ENCODE measurements around the gene CCDC51. TPM values are rescaled to one million over a fixed set of nuclear protein-coding genes. Genes with fewer than 3 reads are reported as not detected.

The CCDC51 gene
- total RNA-seq, 2 experiments from 2014 or later, result 16.3 to 16.5 TPM

- peaks cover 58% of the 10 kb centered on the region for H3K36me3 Mint-ChIP-seq (ENCODE audit: low read depth)
- ChIA-PET POLR2A (interaction anchor here (0.5 to 2.7 kb wide), 17 partner anchors 8 to 243 kb away, joined by 3 to 35 read pairs (median 7); partner anchors contain the start of genes ATRIP, CCDC51, IP6K2 and NME6), CTCF (interaction anchor here (0.9 to 6.1 kb wide), 17 partner anchors 16 to 85 kb away, joined by 3 to 57 read pairs (median 5); partner anchors contain the start of genes ATRIP, CCDC51, SHISA5 and TMA7)
- peaks cover 73% of the 10 kb centered on the region for H3K4me1 Mint-ChIP-seq (ENCODE audit: low read depth)
- no peaks in the 10 kb centered on the region for H3K27me3 Mint-ChIP-seq (ENCODE audit: low read depth)
- DNase-seq (no peak), ATAC-seq (no peak)
- H3K27ac Mint-ChIP-seq, result peak overlapping the region; percentile 100
- no peaks in the 10 kb centered on the region for H3K9me3 Mint-ChIP-seq (ENCODE audit: insufficient read depth)
- H3K4me3 Mint-ChIP-seq, result peak overlapping the region; percentile 93
These were observed 33.7 kb upstream of the CCDC51 start for GRCh38 chr3:48473617-48473952.

GRCh38 chr3:48472923-48473616 lies 33.2 kb upstream of the CCDC51 start:
- ChIA-PET CTCF (interaction anchor here (0.7 to 6.1 kb wide), 18 partner anchors 12 to 85 kb away, joined by 3 to 57 read pairs (median 5); partner anchors contain the start of genes ATRIP, CCDC51, SHISA5 and TMA7), POLR2A (interaction anchor here (0.5 to 2.7 kb wide), 20 partner anchors 9 to 244 kb away, joined by 3 to 35 read pairs (median 5); partner anchors contain the start of genes ATRIP, CCDC51, IP6K2 and NME6)
- Mint-ChIP-seq H3K9me3 (ENCODE audit: insufficient read depth) (no peaks in the 10 kb centered on the region), H3K27me3 (ENCODE audit: low read depth) (no peaks in the 10 kb centered on the region), H3K36me3 (ENCODE audit: low read depth) (peaks cover 60% of the 10 kb centered on the region), H3K4me3 (peak overlapping the region; percentile 93), H3K4me1 (ENCODE audit: low read depth) (peaks cover 73% of the 10 kb centered on the region), H3K27ac (peak overlapping the region; percentile 100)
- peak; percentile 98 for DNase-seq
- ATAC-seq, result peak; percentile 88

DNA sequence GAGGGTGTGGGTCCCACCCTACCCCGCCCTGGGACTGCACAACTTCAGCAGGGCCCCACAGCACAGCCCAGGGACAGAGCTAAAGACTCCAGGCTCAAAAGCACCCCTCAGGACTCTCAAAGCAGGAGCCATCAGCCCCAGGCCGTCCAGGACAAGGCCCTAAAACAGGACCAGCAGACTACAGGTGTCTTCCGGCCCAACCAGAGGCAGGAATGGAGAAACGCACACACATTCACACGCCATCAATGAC lies 32.7 kb upstream of the CCDC51 start:
- POLR2A ChIA-PET, result interaction anchor here (0.7 to 2.7 kb wide), 18 partner anchors 9 to 186 kb away, joined by 3 to 35 read pairs (median 7); partner anchors contain the start of genes ATRIP, CCDC51, SHISA5 and TMA7
- no peaks in the 10 kb centered on the region for H3K27me3 Mint-ChIP-seq (ENCODE audit: low read depth)
- H3K4me1 Mint-ChIP-seq (ENCODE audit: low read depth), result peaks cover 73% of the 10 kb centered on the region
- peaks cover 60% of the 10 kb centered on the region for H3K36me3 Mint-ChIP-seq (ENCODE audit: low read depth)
- peak overlapping the region; percentile 93 for H3K4me3 Mint-ChIP-seq
- no peak for DNase-seq
- no peak for ATAC-seq
- H3K9me3 Mint-ChIP-seq (ENCODE audit: insufficient read depth), result no peaks in the 10 kb centered on the region
- CTCF ChIA-PET, result interaction anchor here (0.7 to 6.1 kb wide), 16 partner anchors 12 to 86 kb away, joined by 3 to 57 read pairs (median 5); partner anchors contain the start of genes ATRIP, CCDC51, SHISA5 and TMA7
- peak overlapping the region; percentile 100 for H3K27ac Mint-ChIP-seq

DNA sequence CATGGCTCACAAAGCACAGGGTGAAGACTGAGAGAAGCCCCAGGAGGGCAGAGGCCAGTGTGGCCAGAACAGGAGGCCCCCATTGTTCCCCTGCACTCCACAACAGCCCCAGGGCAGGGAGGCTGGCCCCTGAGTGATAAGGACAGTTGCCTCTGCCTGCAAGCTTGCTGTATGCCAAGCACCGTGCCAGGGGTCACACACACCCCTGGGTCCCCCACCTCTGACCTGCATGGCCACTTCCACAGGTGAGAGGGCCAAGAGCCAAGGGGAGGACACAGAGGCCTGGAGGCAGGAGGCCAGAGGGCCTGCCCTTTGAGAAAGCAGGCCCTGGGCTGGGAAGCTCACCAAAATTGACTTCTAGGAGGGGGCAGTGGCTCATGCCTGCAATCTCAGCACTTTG lies 30.4 kb upstream of the CCDC51 start:
- Mint-ChIP-seq H3K4me1 (ENCODE audit: low read depth) (peaks cover 65% of the 10 kb centered on the region), H3K4me3 (peak overlapping the region; percentile 40), H3K36me3 (ENCODE audit: low read depth) (peaks cover 73% of the 10 kb centered on the region), H3K27ac (peak overlapping the region; percentile 97), H3K27me3 (ENCODE audit: low read depth) (no peaks in the 10 kb centered on the region), H3K9me3 (ENCODE audit: insufficient read depth) (no peaks in the 10 kb centered on the region)
- ATAC-seq (no peak), DNase-seq (no peak)
- CTCF ChIA-PET, result interaction anchor here (1.4 to 6.1 kb wide), 3 partner anchors 34 to 79 kb away, joined by 6 to 57 read pairs (median 9); no protein-coding TSS in a partner anchor
- POLR2A ChIA-PET, result interaction anchor here (0.9 to 1.7 kb wide), 4 partner anchors 13 to 37 kb away, joined by 4 to 6 read pairs (median 4); partner anchors contain the start of gene ATRIP

DNA sequence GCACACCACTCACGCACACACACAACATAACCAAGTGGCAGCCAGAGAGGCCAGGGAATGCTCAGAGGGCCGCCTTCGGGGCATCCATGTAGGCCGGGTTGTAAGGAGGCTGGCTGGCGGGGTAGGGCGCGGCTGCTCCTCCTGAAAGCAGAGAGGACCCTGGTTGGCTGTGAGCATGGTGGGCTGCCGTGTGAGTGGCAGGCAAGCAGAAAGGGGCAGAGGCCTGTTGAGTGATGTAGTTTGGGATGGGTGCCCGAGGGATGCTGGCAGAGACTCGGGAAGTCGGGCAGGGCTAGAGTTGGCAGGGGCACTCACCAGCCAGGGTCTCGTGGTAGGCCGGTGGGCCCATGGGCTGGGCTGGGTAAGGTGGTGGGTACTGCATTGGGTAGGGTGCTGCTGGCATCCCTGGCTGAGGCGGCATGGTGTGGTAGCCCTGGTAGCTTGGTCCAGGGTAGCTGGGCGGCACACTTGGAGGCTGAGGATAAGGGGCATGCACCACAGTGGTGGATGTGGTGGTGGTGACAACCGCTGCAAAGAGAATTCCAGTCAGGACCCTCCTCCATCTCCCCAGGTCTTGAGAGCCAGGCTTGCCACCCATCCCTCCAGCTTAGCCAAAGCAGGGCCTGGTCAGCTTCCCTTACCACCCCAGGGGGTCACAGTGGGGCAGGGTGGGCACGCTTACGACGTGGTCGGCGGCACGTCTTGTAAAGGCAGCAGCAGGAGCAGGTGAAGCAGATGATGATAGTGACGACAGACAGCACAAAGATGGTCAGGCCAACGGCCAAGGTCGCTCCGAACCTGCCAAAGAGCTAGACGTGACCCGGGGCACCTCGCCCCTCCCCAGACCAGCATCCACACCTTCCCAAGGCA lies 29.4 kb upstream of the CCDC51 start:
- H3K27ac Mint-ChIP-seq, result peak overlapping the region; percentile 97
- ATAC-seq, result no peak
- no peak for DNase-seq
- peaks cover 60% of the 10 kb centered on the region for H3K4me1 Mint-ChIP-seq (ENCODE audit: low read depth)
- ChIA-PET POLR2A (interaction anchor here (0.8 to 3.5 kb wide), 8 partner anchors 9 to 79 kb away, joined by 3 to 44 read pairs (median 4); partner anchors contain the start of genes ATRIP, CCDC51 and TMA7), CTCF (interaction anchor here (0.9 to 6.1 kb wide), 5 partner anchors 33 to 80 kb away, joined by 4 to 57 read pairs (median 8); no protein-coding TSS in a partner anchor)
- no peaks in the 10 kb centered on the region for H3K27me3 Mint-ChIP-seq (ENCODE audit: low read depth)
- no peaks in the 10 kb centered on the region for H3K9me3 Mint-ChIP-seq (ENCODE audit: insufficient read depth)
- peaks cover 70% of the 10 kb centered on the region for H3K36me3 Mint-ChIP-seq (ENCODE audit: low read depth)
- H3K4me3 Mint-ChIP-seq, result peak overlapping the region; percentile 63

GRCh38 chr3:48468329-48468731 lies 28.4 kb upstream of the CCDC51 start:
- DNase-seq (no peak), ATAC-seq (no peak)
- H3K27ac Mint-ChIP-seq, result peak overlapping the region; percentile 97
- H3K4me3 Mint-ChIP-seq, result peak overlapping the region; percentile 96
- H3K27me3 Mint-ChIP-seq (ENCODE audit: low read depth), result no peaks in the 10 kb centered on the region
- H3K9me3 Mint-ChIP-seq (ENCODE audit: insufficient read depth), result no peaks in the 10 kb centered on the region
- peaks cover 70% of the 10 kb centered on the region for H3K36me3 Mint-ChIP-seq (ENCODE audit: low read depth)
- peaks cover 57% of the 10 kb centered on the region for H3K4me1 Mint-ChIP-seq (ENCODE audit: low read depth)
- POLR2A ChIA-PET, result interaction anchor here (0.7 to 3.5 kb wide), 4 partner anchors 10 to 165 kb away, joined by 3 to 44 read pairs (median 4); partner anchors contain the start of genes ATRIP and SHISA5
- CTCF ChIA-PET, result interaction anchor here (0.9 to 1.3 kb wide), 3 partner anchors 32 to 81 kb away, joined by 3 to 8 read pairs (median 4); no protein-coding TSS in a partner anchor

DNA sequence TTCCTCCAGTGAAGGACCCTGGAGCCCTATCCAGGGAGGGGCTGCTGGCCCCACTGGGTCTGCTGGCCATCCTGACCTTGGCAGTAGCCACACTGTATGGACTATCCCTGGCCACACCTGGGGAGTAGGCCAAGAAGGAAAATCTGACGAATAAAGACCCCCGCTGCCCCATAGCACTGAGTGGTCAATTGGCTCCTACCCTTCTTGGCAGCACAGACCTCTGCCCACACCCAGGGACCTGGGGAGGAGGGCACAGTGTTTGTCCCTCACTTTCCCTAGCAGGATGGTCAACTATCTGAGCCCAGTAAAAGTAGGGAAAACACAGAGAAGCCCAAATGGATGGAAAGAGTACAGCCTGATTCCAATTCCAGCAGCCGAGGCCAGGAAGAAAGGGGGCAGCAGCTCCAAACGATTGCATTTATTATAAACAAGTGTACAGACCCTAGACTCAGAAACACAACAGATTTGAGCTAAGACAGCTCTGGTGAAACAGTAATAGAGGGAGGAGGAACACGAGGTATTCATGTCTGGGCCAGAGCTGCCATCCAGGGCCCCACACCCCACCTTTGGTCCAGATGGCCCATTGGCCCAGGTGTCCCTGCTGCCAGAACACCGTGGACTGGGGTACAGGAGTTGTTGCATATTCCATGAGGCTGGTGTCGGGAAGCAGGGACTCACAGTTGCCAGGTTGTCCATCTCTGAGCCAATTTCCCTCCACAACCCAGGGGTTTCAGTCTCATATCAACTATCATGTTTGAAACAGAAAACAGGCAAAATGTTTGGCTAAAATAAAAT lies 27.8 kb upstream of the CCDC51 start:
- ATAC-seq, result no peak
- no peak for DNase-seq
- H3K9me3 Mint-ChIP-seq (ENCODE audit: insufficient read depth), result no peaks in the 10 kb centered on the region
- ChIA-PET CTCF (interaction anchor here (1.0 to 1.6 kb wide), 7 partner anchors 10 to 82 kb away, joined by 3 to 16 read pairs (median 5); no protein-coding TSS in a partner anchor), POLR2A (interaction anchor here (0.7 to 3.5 kb wide), 14 partner anchors 10 to 553 kb away, joined by 3 to 44 read pairs (median 8); partner anchors contain the start of genes ATRIP, CCDC51, CDC25A and SHISA5)
- H3K27ac Mint-ChIP-seq, result peak overlapping the region; percentile 97
- H3K27me3 Mint-ChIP-seq (ENCODE audit: low read depth), result no peaks in the 10 kb centered on the region
- peaks cover 54% of the 10 kb centered on the region for H3K4me1 Mint-ChIP-seq (ENCODE audit: low read depth)
- peaks cover 64% of the 10 kb centered on the region for H3K36me3 Mint-ChIP-seq (ENCODE audit: low read depth)
- H3K4me3 Mint-ChIP-seq, result peak overlapping the region; percentile 96

GRCh38 chr3:48467110-48467454 lies 27.2 kb upstream of the CCDC51 start:
- no peak for ATAC-seq
- POLR2A ChIA-PET, result interaction anchor here (0.8 to 3.5 kb wide), 15 partner anchors 9 to 553 kb away, joined by 3 to 44 read pairs (median 7); partner anchors contain the start of genes ATRIP, CCDC51, CDC25A and SHISA5

DNA sequence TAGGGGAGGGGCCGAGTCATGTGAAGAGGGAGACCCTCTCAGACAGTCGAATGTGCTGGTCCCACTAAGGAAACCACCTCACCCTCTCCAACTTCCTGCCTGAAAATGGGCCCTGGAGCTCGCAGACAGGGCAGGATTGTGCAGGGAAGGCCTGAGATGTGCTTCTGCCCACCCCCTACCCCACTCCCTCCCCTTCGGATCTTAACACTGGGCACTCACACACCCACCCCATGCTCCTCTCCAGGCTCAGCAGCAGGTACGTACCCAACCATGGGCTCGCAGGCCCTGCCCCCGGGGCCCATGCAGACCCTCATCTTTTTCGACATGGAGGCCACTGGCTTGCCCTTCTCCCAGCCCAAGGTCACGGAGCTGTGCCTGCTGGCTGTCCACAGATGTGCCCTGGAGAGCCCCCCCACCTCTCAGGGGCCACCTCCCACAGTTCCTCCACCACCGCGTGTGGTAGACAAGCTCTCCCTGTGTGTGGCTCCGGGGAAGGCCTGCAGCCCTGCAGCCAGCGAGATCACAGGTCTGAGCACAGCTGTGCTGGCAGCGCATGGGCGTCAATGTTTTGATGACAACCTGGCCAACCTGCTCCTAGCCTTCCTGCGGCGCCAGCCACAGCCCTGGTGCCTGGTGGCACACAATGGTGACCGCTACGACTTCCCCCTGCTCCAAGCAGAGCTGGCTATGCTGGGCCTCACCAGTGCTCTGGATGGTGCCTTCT lies 26.6 kb upstream of the CCDC51 start:
- H3K36me3 Mint-ChIP-seq (ENCODE audit: low read depth), result peaks cover 63% of the 10 kb centered on the region

More at GRCh38 chr3:48467110-48467454, 27.2 kb upstream of the CCDC51 start:
- H3K36me3 Mint-ChIP-seq (ENCODE audit: low read depth), result peaks cover 63% of the 10 kb centered on the region
- H3K9me3 Mint-ChIP-seq (ENCODE audit: insufficient read depth), result no peaks in the 10 kb centered on the region
- no peaks in the 10 kb centered on the region for H3K27me3 Mint-ChIP-seq (ENCODE audit: low read depth)
- peaks cover 54% of the 10 kb centered on the region for H3K4me1 Mint-ChIP-seq (ENCODE audit: low read depth)
- peak overlapping the region; percentile 97 for H3K27ac Mint-ChIP-seq
- no peak for DNase-seq
- H3K4me3 Mint-ChIP-seq, result peak overlapping the region; percentile 96
- CTCF ChIA-PET, result interaction anchor here (0.8 to 1.6 kb wide), 10 partner anchors 10 to 92 kb away, joined by 3 to 16 read pairs (median 4); no protein-coding TSS in a partner anchor

More for the DNA sequence above, 26.6 kb upstream of the CCDC51 start:
- Mint-ChIP-seq H3K27ac (peak overlapping the region; percentile 97), H3K27me3 (ENCODE audit: low read depth) (no peaks in the 10 kb centered on the region), H3K4me1 (ENCODE audit: low read depth) (peaks cover 54% of the 10 kb centered on the region), H3K9me3 (ENCODE audit: insufficient read depth) (no peaks in the 10 kb centered on the region), H3K4me3 (peak overlapping the region; percentile 96)
- ChIA-PET POLR2A (interaction anchor here (0.5 to 3.5 kb wide), 17 partner anchors 8 to 554 kb away, joined by 3 to 44 read pairs (median 6); partner anchors contain the start of genes ATRIP, CCDC51, CDC25A and PFKFB4), CTCF (interaction anchor here (0.8 to 1.6 kb wide), 10 partner anchors 9 to 92 kb away, joined by 3 to 16 read pairs (median 4); no protein-coding TSS in a partner anchor)
- ATAC-seq (peak; percentile 56), DNase-seq (peak; percentile 51)

All from activated CD8-positive, alpha-beta T cell treated with anti-CD3 and anti-CD28 coated beads, Interleukin-2, amount 10 ng/mL, durations not matched to agents 7 days and 5 days (primary cell).